Measurements from ENCODE around the gene PIH1D1. TPM values are rescaled to one million over a fixed set of nuclear protein-coding genes. Genes with fewer than 3 reads are reported as not detected.

The PIH1D1 gene
- total RNA-seq, 1 experiment from 2014 or later = 153 TPM

- H3K4me3 Mint-ChIP-seq = no peak overlapping the region
- no peaks in the 10 kb centered on the region for H3K9me3 Mint-ChIP-seq
- H3K27ac Mint-ChIP-seq = no peak overlapping the region
- ATAC-seq (no peak), DNase-seq (ENCODE audit: low spot score) (no peak)
- no peaks in the 10 kb centered on the region for H3K4me1 Mint-ChIP-seq
- peaks cover 10% of the 10 kb centered on the region for H3K36me3 Mint-ChIP-seq
- no peaks in the 10 kb centered on the region for H3K27me3 Mint-ChIP-seq (ENCODE audit: low read depth)
- ChIA-PET POLR2A (no interaction called here), CTCF (no interaction called here)
- TF ChIP-seq, protein P1, sequence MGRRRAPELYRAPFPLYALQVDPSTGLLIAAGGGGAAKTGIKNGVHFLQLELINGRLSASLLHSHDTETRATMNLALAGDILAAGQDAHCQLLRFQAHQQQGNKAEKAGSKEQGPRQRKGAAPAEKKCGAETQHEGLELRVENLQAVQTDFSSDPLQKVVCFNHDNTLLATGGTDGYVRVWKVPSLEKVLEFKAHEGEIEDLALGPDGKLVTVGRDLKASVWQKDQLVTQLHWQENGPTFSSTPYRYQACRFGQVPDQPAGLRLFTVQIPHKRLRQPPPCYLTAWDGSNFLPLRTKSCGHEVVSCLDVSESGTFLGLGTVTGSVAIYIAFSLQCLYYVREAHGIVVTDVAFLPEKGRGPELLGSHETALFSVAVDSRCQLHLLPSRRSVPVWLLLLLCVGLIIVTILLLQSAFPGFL (CRISPR knock-in tag; IDR thresholded peaks at IDR 0.05; ENCODE audit: borderline replicate concordance) = no peak
- TF ChIP-seq NR3C1 (CRISPR knock-in tag; conservative IDR thresholded peaks at IDR 0.05; ENCODE audit: low read depth) = no peak
- no peak for TF ChIP-seq CDX4 (CRISPR knock-in tag; IDR thresholded peaks at IDR 0.05; ENCODE audit: borderline replicate concordance)
- TF ChIP-seq, protein P2, sequence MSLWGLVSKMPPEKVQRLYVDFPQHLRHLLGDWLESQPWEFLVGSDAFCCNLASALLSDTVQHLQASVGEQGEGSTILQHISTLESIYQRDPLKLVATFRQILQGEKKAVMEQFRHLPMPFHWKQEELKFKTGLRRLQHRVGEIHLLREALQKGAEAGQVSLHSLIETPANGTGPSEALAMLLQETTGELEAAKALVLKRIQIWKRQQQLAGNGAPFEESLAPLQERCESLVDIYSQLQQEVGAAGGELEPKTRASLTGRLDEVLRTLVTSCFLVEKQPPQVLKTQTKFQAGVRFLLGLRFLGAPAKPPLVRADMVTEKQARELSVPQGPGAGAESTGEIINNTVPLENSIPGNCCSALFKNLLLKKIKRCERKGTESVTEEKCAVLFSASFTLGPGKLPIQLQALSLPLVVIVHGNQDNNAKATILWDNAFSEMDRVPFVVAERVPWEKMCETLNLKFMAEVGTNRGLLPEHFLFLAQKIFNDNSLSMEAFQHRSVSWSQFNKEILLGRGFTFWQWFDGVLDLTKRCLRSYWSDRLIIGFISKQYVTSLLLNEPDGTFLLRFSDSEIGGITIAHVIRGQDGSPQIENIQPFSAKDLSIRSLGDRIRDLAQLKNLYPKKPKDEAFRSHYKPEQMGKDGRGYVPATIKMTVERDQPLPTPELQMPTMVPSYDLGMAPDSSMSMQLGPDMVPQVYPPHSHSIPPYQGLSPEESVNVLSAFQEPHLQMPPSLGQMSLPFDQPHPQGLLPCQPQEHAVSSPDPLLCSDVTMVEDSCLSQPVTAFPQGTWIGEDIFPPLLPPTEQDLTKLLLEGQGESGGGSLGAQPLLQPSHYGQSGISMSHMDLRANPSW (CRISPR knock-in tag; conservative IDR thresholded peaks at IDR 0.05; ENCODE audit: low read depth) = no peak
- TF ChIP-seq SMAD3 (CRISPR knock-in tag; IDR thresholded peaks at IDR 0.05; ENCODE audit: borderline replicate concordance) = no peak
- no peak for TF ChIP-seq ZNF425 (CRISPR knock-in tag; conservative IDR thresholded peaks at IDR 0.05)
- TF ChIP-seq RELA (CRISPR knock-in tag; IDR thresholded peaks at IDR 0.05; ENCODE audit: borderline replicate concordance) = no peak
- TF ChIP-seq ZNF671 (CRISPR knock-in tag; IDR thresholded peaks at IDR 0.05) = no peak
- TF ChIP-seq GRHL2 (CRISPR knock-in tag; IDR thresholded peaks at IDR 0.05; ENCODE audit: insufficient replicate concordance, severe bottlenecking) = no peak
- no peak for TF ChIP-seq ATF1 (CRISPR knock-in tag; IDR thresholded peaks at IDR 0.05)
- no peak for TF ChIP-seq NFE2L1 (CRISPR knock-in tag; IDR thresholded peaks at IDR 0.05)
- no peak for TF ChIP-seq ZNF121 (CRISPR knock-in tag; IDR thresholded peaks at IDR 0.05)
- TF ChIP-seq MYBL2 (CRISPR knock-in tag; IDR thresholded peaks at IDR 0.05) = no peak
These were observed 10.9 kb upstream of the PIH1D1 start for GRCh38 chr19:49462492-49462891.

- ATAC-seq (peak; percentile 57), DNase-seq (ENCODE audit: low spot score) (no peak)
- POLR2A ChIA-PET = interaction anchor here (0.6 kb wide), 1 partner anchor 907 kb away, joined by 3 read pairs; no protein-coding TSS in a partner anchor
- TF ChIP-seq, protein P3, sequence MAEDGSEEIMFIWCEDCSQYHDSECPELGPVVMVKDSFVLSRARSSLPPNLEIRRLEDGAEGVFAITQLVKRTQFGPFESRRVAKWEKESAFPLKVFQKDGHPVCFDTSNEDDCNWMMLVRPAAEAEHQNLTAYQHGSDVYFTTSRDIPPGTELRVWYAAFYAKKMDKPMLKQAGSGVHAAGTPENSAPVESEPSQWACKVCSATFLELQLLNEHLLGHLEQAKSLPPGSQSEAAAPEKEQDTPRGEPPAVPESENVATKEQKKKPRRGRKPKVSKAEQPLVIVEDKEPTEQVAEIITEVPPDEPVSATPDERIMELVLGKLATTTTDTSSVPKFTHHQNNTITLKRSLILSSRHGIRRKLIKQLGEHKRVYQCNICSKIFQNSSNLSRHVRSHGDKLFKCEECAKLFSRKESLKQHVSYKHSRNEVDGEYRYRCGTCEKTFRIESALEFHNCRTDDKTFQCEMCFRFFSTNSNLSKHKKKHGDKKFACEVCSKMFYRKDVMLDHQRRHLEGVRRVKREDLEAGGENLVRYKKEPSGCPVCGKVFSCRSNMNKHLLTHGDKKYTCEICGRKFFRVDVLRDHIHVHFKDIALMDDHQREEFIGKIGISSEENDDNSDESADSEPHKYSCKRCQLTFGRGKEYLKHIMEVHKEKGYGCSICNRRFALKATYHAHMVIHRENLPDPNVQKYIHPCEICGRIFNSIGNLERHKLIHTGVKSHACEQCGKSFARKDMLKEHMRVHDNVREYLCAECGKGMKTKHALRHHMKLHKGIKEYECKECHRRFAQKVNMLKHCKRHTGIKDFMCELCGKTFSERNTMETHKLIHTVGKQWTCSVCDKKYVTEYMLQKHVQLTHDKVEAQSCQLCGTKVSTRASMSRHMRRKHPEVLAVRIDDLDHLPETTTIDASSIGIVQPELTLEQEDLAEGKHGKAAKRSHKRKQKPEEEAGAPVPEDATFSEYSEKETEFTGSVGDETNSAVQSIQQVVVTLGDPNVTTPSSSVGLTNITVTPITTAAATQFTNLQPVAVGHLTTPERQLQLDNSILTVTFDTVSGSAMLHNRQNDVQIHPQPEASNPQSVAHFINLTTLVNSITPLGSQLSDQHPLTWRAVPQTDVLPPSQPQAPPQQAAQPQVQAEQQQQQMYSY (CRISPR knock-in tag; IDR thresholded peaks at IDR 0.05) = no peak
- no peak for TF ChIP-seq FOXP4 (CRISPR knock-in tag; IDR thresholded peaks at IDR 0.05)
- TF ChIP-seq ZNF138 (CRISPR knock-in tag; conservative IDR thresholded peaks at IDR 0.05) = no peak
- no peak for TF ChIP-seq ZBTB43 (CRISPR knock-in tag; IDR thresholded peaks at IDR 0.05)
- TF ChIP-seq, protein P4, sequence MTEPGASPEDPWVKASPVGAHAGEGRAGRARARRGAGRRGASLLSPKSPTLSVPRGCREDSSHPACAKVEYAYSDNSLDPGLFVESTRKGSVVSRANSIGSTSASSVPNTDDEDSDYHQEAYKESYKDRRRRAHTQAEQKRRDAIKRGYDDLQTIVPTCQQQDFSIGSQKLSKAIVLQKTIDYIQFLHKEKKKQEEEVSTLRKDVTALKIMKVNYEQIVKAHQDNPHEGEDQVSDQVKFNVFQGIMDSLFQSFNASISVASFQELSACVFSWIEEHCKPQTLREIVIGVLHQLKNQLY (CRISPR knock-in tag; IDR thresholded peaks at IDR 0.05) = no peak
- no peak for TF ChIP-seq CREM (CRISPR knock-in tag; IDR thresholded peaks at IDR 0.05)
- TF ChIP-seq GTF2I (CRISPR knock-in tag; conservative IDR thresholded peaks at IDR 0.05) = no peak
- TF ChIP-seq ZNF416 (CRISPR knock-in tag; IDR thresholded peaks at IDR 0.05) = no peak
These were observed 10.0 kb upstream of the PIH1D1 start for GRCh38 chr19:49461656-49462055.

More at GRCh38 chr19:49461656-49462055, 10.0 kb upstream of the PIH1D1 start:
- Mint-ChIP-seq H3K9me3 (no peaks in the 10 kb centered on the region), H3K4me1 (no peaks in the 10 kb centered on the region), H3K27me3 (ENCODE audit: low read depth) (no peaks in the 10 kb centered on the region), H3K4me3 (no peak overlapping the region), H3K27ac (no peak overlapping the region), H3K36me3 (peaks cover 13% of the 10 kb centered on the region)
- CTCF ChIA-PET = interaction anchor here (1.2 kb wide), 1 partner anchor 14 kb away, joined by 3 read pairs; no protein-coding TSS in a partner anchor
